ENCODE results near the gene GGCX.
"Not testable (repeated sequence)": the region's sequence is repeated elsewhere in the genome, so short reads cannot be mapped to it uniquely, and the experiment has no call there.

Gene GGCX

DNA sequence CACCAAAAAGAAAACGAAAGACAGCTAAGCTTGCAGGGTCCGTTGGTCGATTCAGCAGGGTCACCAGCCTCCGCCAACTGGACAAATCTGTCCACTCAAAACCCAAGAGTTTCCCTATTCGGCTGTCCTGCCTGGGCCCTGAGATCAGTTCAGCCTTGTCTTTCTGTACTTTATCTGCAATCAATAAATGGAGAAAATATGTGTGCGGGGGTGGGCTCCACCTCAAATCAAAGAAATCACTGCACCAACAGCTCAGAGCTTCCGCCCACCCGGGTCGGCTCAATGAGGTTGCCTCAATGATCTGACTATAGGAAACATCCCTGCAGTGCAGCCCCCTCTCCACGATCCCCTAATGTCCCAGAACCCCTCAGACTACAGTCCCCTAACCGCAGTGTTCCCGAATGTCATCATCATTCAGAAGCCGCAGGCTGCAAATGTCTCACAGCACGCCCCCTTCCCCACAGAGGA lies 447 bp downstream of the GGCX start:
- TF ChIP-seq, protein P1, sequence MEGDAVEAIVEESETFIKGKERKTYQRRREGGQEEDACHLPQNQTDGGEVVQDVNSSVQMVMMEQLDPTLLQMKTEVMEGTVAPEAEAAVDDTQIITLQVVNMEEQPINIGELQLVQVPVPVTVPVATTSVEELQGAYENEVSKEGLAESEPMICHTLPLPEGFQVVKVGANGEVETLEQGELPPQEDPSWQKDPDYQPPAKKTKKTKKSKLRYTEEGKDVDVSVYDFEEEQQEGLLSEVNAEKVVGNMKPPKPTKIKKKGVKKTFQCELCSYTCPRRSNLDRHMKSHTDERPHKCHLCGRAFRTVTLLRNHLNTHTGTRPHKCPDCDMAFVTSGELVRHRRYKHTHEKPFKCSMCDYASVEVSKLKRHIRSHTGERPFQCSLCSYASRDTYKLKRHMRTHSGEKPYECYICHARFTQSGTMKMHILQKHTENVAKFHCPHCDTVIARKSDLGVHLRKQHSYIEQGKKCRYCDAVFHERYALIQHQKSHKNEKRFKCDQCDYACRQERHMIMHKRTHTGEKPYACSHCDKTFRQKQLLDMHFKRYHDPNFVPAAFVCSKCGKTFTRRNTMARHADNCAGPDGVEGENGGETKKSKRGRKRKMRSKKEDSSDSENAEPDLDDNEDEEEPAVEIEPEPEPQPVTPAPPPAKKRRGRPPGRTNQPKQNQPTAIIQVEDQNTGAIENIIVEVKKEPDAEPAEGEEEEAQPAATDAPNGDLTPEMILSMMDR (IDR thresholded peaks at IDR 0.05; ENCODE audit: insufficient read depth, missing control alignments): no peak

DNA sequence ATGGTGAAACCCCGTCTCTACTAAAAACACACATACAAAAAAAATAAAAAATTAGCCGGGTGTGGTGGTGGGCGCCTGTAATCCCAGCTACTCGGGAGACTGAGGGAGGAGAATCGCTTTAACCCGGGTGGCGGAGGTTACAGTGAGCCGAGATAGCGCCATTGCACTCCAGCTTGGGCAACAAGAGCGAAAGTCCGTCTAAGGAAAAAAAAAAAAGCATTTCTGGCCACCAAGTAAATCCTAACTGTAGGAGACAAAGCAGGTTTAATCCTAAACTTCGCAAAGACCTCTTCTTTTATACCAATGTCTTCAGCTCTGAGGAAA lies 928 bp downstream of the GGCX start:
- not testable (repeated sequence) for FAIRE-seq; DNase-seq (ENCODE audit: insufficient read length, low spot score)

More for the DNA sequence above, 447 bp downstream of the GGCX start:
- FAIRE-seq (no peak), DNase-seq (ENCODE audit: insufficient read length, low spot score) (no peak)

DNA sequence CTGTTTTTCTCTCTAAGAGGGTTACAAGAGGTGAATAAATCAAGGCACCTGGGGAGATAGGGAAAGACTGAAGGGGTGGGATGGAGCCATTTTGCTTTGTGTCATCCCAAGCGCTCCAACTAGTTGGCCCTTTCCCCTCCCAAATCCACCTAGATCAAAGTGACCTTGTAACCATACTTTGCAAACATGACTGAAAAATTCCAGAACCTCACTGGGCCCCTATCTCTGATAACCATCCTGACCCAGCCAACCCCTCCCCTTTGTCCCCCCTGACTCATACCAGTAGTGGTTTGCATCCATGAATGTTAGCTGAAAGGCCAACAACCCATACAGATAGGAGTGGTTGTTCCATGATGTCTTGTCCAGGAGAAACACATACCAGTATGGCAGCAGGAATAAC lies 3.1 kb downstream of the GGCX start:
- FAIRE-seq: no peak

DNA sequence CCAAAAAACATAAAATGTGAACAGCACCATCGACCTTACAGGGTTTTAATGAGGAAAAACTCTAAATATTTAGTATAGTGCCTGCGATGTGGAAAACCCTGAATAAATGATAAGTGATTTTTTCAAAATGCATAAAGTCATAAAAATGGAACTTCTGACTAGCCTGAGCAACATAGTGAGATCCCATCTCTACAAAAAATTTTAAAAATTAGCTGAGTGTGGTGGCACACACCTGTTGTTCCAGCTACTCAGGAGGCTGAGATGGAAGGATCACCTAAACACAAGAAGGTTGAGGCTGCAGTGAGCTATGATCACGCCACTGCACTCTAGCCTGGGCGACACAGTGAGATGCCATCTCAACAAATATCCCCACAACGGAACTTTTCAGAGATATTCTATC lies 4.2 kb downstream of the GGCX start:
- TF ChIP-seq, protein P1 (IDR thresholded peaks at IDR 0.05; ENCODE audit: insufficient read depth, missing control alignments): no peak
- no peak for DNase-seq (ENCODE audit: insufficient read length, low spot score)
- no peak for FAIRE-seq

More for the DNA sequence above, 3.1 kb downstream of the GGCX start:
- TF ChIP-seq, protein P1 (IDR thresholded peaks at IDR 0.05; ENCODE audit: insufficient read depth, missing control alignments): no peak
- DNase-seq (ENCODE audit: insufficient read length, low spot score): no peak

DNA sequence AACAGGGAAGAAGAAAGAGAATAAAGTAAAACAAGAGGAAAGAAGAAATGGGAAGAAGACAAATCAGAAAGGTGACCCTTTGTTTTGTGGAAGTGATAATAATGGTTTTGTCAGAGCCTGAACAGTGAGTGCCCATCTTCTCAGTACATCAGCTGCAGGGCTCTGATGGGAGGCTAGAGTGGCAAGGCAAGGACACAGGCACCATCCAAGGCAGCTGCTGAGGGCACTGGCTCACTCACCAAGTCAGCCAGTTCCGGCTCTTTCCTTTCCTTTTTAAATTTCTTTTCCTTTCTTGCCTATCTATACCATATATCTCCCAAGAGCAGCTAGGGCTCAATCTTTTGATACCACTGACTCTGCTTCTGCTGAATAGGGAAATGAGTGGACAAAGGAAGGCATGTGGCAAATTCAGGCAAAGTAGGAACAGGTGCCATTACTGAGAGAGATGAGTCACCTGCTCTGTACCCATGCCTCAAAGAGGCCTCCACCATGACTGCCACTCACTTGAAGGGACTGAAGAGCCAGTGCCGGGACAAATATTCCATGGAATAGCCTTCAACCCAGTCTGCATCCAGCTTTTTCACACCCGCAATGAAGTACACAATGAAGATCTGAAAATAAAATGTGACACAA lies 6.2 kb downstream of the GGCX start:
- DNase-seq (ENCODE audit: insufficient read length, low spot score) (no peak), FAIRE-seq (no peak)
- TF ChIP-seq, protein P1 (IDR thresholded peaks at IDR 0.05; ENCODE audit: insufficient read depth, missing control alignments): no peak

DNA sequence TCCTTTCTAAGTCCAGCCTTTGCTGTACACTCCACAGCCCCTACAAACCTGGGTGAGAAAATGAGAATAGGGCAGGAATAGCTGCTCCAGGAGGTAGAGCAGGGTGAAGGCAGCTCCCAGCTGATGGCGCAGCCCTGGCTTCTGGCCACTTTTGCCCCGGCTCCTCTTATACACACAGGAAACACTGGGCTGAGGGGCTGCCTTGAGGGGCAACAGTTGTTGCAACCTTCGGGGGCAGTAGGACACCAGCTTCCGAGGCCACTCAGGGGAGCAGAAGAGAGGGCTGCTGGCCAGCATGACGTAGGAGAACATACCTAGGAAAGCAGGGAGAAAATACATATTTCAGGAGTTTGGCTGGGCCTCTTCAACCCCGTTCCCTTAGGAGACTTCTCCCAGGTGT lies 8.1 kb downstream of the GGCX start:
- FAIRE-seq: no peak
- TF ChIP-seq, protein P1 (IDR thresholded peaks at IDR 0.05; ENCODE audit: insufficient read depth, missing control alignments): no peak
- no peak for DNase-seq (ENCODE audit: insufficient read length, low spot score)

DNA sequence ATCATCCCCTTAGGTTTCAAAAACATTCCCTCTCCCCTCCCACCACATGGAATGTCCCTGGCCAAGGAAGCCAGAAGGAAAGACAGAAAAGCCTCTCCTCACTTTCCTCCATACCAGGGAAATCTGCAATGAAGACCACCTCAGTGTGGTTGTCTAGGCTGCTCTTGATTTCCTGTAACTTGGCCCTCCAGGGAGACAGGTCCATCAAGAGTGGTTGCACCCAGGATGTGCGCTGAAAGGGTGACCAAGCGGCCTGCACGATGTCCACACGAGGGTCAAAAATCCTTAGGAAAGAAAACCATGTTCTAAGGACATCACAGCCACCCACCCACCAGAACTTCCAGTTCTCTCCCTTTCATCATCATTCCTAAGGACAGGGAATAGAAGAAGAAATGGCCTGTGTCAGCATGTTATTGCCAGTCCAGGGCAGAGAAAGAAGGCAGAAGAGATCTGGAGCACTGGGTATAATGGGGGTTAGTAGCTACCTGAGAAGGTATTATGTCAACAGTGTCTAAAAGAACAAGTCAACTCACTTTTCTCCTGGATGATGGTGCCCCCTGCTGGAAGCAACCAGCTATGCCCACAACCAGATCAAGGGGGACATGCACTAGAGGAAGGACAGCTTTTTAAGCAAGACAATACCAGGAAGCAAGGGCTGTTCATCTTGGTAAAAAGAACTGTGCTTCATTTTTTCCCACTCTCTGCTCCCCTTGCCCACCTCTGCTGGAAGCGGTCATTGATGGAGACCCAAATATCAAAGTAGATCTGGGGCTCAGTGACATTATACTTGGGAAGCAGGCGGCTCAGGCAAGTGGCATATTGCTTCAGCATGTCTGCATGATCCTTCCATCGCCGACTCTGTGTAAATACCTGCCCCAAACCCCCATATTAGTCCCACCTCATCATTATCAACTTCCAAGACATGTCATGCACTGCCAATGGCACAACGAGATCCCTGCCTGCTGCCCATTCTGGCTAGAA lies 9.3 kb downstream of the GGCX start:
- DNase-seq (ENCODE audit: insufficient read length, low spot score): peak; percentile 52
- TF ChIP-seq, protein P1 (IDR thresholded peaks at IDR 0.05; ENCODE audit: insufficient read depth, missing control alignments): peak; percentile 96
- no peak for FAIRE-seq

All from D721Med (cell line).